IPS-20b (cell line): ENCODE data around the gene SPATC1L.

Experiments
- H3K27ac ChIP-seq: one replicate; pipeline ENCODE4 v1.5.1; 2013; ENCODE audit warnings: low read length
- H3K27me3 ChIP-seq: 2 replicates; pipeline ENCODE4 v1.6.1; 2013; ENCODE audit warnings: mild to moderate bottlenecking, low read length, inconsistent platforms; ENCODE audit not compliant: insufficient read depth
- H3K36me3 ChIP-seq: 2 replicates; pipeline ENCODE4 v1.6.1; 2013; ENCODE audit warnings: low read depth, mild to moderate bottlenecking, inconsistent platforms, low read length, moderate library complexity; ENCODE audit not compliant: insufficient read depth
- H3K4me1 ChIP-seq: 2 replicates; pipeline ENCODE4 v1.6.1; 2013; ENCODE audit warnings: mild to moderate bottlenecking, control low read depth, inconsistent platforms, low read length, moderate library complexity; ENCODE audit not compliant: insufficient read depth
- H3K4me3 ChIP-seq: 2 replicates; pipeline ENCODE4 v1.5.1; 2013; ENCODE audit warnings: mild to moderate bottlenecking, low read length, inconsistent platforms
- H3K9ac ChIP-seq: 2 replicates; pipeline ENCODE4 v1.6.1; 2013; ENCODE audit warnings: low read depth, mild to moderate bottlenecking, inconsistent platforms, low read length, moderate library complexity
- H3K9me3 ChIP-seq: 2 replicates; pipeline ENCODE4 v1.6.1; 2013; ENCODE audit warnings: mild to moderate bottlenecking, low read depth, low read length, inconsistent platforms; ENCODE audit not compliant: insufficient read depth

The SPATC1L gene

DNA sequence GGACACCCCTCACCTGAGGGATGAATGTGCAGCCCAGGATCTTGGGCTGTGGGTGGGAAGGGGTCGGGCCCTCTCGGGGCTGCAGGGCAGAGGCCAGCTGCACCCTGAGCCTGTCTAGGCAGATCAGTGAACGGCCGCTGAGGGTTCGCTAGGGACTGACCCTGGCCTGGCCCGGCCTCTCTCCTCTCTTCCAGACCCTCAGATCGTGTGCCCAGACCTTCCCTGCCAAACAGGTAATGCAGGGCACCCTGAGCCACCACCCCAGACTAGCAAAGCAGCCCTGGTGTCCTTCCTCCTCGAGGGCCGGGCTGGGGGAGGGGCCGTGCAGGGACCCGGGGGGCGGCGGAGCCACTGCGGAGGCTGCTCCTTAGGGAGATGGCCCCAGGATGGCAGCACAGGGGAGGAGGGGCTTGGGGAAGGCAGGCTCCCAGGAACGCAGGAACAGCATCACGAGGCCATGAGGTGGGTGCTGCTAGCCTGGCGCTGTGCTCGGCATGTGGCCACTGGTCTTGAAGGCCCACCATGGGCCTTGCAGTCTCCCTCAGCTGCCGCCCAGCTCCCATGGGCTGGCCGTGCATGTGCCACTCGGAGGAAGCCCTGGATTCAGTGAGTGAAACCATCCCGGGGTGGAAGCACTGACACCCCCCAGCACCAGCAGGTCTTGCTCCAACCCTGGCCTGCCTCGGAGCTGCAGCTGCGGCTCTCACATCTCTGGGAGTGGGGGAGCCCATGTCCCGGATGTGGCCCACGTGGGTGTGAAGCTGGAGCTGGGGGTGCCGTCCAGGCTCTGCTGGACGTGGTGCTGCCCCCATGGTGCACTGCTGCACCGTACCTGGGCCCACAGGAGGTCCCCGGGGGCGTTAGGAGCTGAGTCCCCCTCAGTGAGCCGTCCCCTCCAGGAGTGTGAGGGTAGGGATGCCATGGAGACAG is 57.7 kb downstream of the SPATC1L start:
- Histone ChIP-seq H3K27me3 (no peaks in the 10 kb centered on the region), H3K4me3 (no peak overlapping the region), H3K9me3 (no peaks in the 10 kb centered on the region), H3K27ac (no peak overlapping the region), H3K4me1 (no peaks in the 10 kb centered on the region), H3K36me3 (no peaks in the 10 kb centered on the region), H3K9ac (no peak overlapping the region)

DNA sequence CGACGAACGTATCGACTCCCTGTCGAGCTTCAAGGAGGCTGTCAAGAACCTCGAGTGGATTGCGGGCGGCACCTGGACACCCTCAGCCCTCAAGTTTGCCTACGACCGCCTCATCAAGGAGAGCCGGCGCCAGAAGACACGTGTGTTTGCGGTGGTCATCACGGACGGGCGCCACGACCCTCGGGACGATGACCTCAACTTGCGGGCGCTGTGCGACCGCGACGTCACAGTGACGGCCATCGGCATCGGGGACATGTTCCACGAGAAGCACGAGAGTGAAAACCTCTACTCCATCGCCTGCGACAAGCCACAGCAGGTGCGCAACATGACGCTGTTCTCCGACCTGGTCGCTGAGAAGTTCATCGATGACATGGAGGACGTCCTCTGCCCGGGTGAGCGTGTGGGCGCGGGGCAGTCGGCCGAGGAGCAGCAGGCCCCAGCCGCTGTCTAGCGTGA is 58.4 kb downstream of the SPATC1L start:
- no peak overlapping the region for H3K27ac ChIP-seq
- no peaks in the 10 kb centered on the region for H3K9me3 ChIP-seq
- no peaks in the 10 kb centered on the region for H3K27me3 ChIP-seq
- no peaks in the 10 kb centered on the region for H3K36me3 ChIP-seq
- H3K4me3 ChIP-seq, result no peak overlapping the region
- no peak overlapping the region for H3K9ac ChIP-seq
- H3K4me1 ChIP-seq, result no peaks in the 10 kb centered on the region

DNA sequence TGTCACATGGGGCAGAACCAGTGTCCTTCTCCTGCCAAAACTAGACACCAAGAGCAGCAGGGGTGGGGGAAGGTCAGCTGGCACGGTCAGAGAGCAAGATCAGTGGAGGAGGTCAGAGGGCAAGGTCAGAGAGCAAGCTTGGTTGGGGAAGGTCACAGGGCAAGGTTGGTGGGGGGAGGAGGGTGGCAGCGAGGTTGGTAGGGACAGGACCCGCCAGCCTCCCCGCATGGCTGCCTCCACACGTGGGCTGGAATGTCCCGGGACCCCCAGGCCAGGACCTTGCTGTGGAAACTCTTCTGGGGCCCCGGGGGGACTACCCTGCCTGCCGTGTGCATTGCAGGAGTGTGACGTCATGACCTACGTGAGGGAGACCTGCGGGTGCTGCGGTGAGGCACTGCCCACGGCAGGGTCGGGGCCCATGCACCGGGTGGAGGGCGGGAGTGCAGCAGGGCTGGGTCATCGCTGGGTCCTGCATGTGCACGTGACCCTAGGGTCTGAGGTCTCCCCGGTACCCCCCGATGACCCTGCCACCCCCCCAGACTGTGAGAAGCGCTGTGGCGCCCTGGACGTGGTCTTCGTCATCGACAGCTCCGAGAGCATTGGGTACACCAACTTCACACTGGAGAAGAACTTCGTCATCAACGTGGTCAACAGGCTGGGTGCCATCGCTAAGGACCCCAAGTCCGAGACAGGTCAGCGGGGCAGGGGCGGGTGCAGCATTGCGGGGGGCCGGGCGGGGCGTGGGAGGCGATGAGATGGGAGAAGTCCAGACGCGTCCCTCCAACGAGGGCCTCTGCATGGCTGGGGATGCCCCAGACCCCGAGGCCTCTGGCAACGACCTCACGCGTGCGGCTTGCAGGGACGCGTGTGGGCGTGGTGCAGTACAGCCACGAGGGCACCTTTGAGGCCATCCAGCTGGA is 59.1 kb downstream of the SPATC1L start:
- H3K27me3 ChIP-seq, result no peaks in the 10 kb centered on the region
- H3K9me3 ChIP-seq, result no peaks in the 10 kb centered on the region
- no peak overlapping the region for H3K4me3 ChIP-seq
- H3K4me1 ChIP-seq, result no peaks in the 10 kb centered on the region
- no peaks in the 10 kb centered on the region for H3K36me3 ChIP-seq
- no peak overlapping the region for H3K9ac ChIP-seq
- no peak overlapping the region for H3K27ac ChIP-seq

DNA sequence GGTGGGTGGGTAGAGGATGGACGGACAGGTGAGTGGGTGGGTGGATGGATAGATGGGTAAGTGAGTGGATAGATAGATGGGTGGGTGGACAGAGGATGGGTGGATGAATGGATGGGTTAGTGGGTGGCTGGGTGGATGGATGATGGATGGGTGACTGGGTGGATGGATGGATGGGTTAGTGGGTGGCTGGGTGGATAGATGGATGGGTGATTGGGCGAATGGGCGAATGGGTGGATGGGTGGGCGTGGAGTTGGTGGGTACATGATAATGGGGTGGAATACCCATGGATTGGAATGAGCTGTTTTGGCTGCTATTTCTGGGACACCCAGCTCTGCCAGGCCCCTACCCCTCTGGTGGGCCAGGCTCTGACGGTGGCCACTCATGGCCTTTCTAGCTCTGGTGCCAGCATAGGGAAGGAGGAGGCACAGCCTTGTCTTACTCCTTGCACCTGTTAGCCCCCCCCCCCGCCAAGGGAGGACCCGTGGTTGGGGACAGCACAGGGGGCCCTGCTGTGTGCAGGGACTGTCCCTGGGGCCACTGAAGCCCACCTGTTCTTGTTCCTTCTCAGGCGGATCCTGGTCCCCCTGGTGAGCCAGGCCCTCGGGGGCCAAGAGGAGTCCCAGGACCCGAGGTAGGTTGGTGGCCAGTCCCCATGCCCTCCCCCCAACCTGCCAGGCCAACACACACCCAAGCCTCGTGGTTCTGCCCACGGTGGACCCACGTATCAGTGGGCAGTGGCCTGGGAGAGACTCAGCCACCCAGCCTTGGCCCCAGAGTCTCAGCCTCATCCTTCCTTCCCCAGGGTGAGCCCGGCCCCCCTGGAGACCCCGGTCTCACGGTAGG is 60.0 kb downstream of the SPATC1L start:
- no peaks in the 10 kb centered on the region for H3K36me3 ChIP-seq

DNA sequence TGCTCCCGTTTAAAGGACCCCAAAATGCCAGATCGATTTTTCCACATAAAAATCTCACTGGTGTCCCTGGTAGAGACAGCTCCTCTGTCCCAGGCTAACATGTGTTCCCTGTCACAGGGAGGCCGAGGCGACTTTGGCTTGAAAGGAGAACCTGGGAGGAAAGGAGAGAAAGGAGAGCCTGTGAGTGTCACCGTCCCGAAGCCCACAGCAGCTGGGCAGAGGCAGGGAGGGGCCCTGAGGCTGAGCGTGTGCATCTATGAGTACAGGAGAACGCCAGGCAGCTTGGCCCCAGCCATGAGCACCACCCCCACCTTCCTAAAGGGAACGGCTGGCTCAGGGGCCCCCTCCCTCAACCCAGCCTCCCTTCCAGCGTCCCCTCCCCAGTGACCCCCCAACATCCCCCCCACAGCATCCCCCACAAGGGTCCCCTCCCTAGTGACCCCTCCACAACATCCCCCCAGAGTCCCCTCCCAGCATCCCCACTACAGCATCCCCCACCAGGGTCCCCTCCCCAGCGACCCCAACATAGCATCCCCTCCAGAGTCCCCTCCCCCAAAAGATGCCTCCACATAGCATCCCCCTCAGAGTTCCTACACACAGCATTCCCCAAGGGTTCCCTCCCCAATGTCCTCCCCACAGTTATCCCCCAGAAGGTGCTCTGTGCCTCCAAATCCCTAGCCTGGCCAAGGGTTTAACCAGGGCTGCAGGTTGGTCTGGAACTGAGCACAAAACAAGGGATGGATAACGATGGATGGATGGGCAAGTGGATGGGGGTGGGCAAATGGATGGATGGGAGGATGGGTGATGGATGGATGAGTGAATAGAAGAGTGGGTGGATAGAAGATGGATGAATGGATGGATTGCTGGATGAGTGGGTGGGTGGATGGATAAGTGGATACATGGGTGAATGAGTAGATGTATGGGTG is 61.2 kb downstream of the SPATC1L start:
- Histone ChIP-seq H3K9me3 (no peaks in the 10 kb centered on the region), H3K27me3 (no peaks in the 10 kb centered on the region), H3K4me1 (no peaks in the 10 kb centered on the region), H3K27ac (no peak overlapping the region), H3K4me3 (no peak overlapping the region), H3K36me3 (peaks cover 4% of the 10 kb centered on the region; the same call in 1 of the 2 replicates), H3K9ac (no peak overlapping the region)

More for the DNA sequence above, 60.0 kb downstream of the SPATC1L start:
- no peak overlapping the region for H3K27ac ChIP-seq
- H3K4me1 ChIP-seq, result no peaks in the 10 kb centered on the region
- H3K9ac ChIP-seq, result no peak overlapping the region
- no peaks in the 10 kb centered on the region for H3K9me3 ChIP-seq
- no peaks in the 10 kb centered on the region for H3K27me3 ChIP-seq
- no peak overlapping the region for H3K4me3 ChIP-seq

DNA sequence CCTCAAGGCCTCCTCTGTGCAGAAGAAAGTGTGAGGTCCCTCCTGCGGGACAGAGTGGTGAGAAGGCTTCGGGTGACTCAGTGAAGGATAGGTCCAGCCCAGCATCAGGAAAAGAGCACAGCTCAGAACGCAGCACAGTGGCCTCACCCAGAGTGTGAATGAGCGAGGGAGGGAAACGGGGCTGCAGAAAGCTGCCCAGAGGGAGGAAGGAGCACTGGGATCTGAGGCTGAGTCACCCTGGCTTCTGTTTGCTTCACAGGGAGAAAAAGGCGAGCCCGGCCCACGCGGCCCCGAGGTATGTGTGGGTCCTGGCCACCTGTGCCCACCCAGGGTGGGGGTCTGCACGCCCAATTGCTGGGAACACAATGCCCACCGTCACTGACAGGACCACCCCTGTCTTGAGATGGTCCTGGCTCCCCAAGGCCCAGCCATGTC is 62.0 kb downstream of the SPATC1L start:
- no peak overlapping the region for H3K27ac ChIP-seq

DNA sequence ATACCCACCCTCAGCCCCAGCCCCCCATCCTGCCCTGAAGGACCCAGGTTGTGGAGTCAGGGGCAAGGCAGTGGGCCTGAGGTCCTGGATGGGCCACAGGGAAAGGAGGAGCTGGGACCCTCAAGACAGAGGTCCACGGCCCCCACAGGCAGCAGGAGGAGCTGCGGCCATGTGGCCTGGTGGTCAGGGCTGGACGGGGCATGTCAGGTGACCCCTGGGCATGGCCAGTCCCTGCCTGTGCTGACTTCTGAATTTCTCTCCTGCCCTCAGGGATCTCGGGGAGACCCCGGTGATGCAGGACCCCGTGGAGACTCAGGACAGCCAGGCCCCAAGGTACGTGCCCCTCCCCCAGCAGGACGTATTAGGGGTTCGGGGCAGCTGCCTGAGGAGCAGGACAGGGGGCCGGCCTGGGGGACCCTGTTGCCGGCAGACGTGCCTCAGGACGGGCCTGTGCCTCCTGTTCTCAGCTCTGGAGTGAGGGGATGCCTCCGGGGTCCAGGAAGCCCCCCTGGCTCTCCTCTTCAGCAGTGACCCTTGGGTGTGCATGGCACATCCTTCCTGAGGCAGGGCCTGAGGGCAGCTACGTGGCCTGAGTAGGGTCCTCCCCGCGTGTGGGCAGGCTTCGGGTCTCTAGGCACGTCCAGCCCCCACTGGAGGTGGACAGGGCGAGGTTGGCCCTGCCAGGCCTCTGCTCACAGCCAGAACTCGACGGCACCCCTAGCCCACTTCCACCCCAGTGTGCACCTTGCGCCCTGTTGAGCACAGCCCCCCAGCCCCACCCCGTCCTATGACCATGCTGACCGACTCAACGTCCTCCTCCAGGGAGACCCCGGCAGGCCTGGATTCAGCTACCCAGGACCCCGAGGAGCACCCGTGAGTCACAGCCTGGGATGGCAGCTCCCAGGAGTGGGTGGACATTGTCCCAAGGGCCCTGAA is 62.7 kb downstream of the SPATC1L start:
- Histone ChIP-seq H3K9me3 (no peaks in the 10 kb centered on the region), H3K36me3 (peaks cover 4% of the 10 kb centered on the region; the same call in 1 of the 2 replicates), H3K9ac (no peak overlapping the region), H3K4me1 (no peaks in the 10 kb centered on the region), H3K27ac (no peak overlapping the region), H3K4me3 (no peak overlapping the region), H3K27me3 (no peaks in the 10 kb centered on the region)

More for the DNA sequence above, 62.0 kb downstream of the SPATC1L start:
- Histone ChIP-seq H3K4me3 (no peak overlapping the region), H3K27me3 (no peaks in the 10 kb centered on the region), H3K36me3 (peaks cover 4% of the 10 kb centered on the region; the same call in 1 of the 2 replicates), H3K9ac (no peak overlapping the region), H3K9me3 (no peaks in the 10 kb centered on the region), H3K4me1 (no peaks in the 10 kb centered on the region)

DNA sequence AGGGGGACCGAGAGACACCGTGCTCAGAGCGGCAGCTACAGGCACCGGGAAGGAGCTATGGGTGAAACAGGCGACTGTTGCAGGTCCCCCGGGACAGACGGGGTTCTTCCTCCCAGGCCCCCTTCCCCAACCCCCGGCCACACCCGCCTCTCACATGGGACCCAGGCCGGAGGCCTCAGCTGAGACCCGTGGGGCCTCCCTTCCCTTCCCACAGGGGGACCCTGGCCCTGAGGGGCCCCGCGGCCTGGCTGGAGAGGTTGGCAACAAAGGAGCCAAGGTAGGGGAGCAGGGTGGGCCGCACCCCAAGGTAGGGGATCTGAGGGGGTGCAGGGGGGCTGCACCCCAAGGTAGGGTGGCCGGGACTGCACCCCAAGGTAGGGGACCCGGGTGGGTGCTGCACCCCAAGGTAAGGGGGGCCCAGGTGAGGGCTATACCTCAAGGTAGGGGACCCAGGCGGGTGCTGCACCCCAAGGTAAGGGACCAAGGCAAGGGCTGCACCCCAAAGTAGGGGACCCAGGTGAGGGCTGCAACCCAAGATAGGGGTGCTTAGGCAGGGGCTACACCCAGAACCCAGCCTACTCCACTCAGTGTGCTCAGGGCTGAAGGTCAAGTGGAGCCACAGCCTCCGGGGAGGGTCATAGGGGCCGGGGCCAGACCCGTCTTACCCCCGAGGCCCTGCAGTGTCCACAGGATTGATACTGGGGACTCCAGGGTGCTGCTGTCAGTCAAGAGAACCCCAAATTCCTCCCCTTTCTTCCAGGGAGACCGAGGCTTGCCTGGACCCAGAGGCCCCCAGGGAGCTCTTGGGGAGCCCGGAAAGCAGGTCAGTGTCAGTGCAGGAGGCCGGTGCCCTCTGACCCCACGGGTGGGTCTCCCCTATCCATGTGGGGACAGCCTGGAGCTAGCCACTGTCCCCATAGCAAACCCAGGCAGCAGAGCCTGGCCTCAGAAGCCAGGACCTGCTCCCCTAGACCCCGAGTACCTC is 63.7 kb downstream of the SPATC1L start:
- Histone ChIP-seq H3K9me3 (no peaks in the 10 kb centered on the region), H3K4me1 (no peaks in the 10 kb centered on the region), H3K36me3 (peaks cover 4% of the 10 kb centered on the region; the same call in 1 of the 2 replicates), H3K9ac (no peak overlapping the region), H3K4me3 (no peak overlapping the region), H3K27me3 (no peaks in the 10 kb centered on the region), H3K27ac (no peak overlapping the region)
